SW 1271 (cell line): ENCODE measurements around the gene GOSR2.
"Not testable (repeated sequence)": the region's sequence is repeated elsewhere in the genome, so short reads cannot be mapped to it uniquely, and the experiment has no call there.

Experiments used
- DNase-seq, 2 experiments: peaks; one replicate each; lab custom pipeline; 2025; lab: John Stamatoyannopoulos, UW

GOSR2 gene

GRCh38 chr17:46964315-46965265 is 41.6 kb downstream of the GOSR2 start:
- DNase-seq: no peak

DNA sequence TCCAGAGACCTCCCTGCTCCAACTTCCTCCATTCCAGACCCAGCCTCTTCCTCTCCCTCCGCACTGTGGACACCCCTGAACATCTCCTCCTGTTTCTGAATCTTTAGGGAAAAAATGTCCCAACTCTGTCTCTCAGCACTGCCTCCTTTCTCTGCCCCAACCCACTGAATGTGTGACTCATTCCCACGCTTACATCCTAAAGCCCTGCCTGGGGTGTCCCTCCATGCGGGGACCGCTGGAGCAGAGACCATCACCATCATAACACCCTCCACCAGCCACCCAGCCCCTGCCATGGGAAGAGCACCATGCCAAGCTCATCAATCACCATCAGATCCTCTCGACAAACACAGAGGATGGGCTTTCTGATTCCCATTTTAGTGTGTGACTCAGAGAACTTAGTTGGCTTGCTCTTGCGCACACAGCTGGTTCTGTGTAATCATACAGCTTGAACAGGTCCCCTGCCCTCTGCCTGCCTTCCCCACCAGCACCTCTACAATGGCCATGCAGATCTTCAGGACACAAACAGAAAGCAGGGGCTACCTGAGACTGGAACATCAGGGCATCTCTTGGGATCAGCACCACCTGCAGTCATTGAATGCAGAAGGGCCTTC is 45.4 kb downstream of the GOSR2 start:
- DNase-seq: no peak

GRCh38 chr17:46968896-46969295 is 45.9 kb downstream of the GOSR2 start:
- DNase-seq: no peak

GRCh38 chr17:46971647-46972300 is 48.8 kb downstream of the GOSR2 start:
- DNase-seq: no peak

GRCh38 chr17:46972346-46972745 is 49.4 kb downstream of the GOSR2 start:
- no peak for DNase-seq

DNA sequence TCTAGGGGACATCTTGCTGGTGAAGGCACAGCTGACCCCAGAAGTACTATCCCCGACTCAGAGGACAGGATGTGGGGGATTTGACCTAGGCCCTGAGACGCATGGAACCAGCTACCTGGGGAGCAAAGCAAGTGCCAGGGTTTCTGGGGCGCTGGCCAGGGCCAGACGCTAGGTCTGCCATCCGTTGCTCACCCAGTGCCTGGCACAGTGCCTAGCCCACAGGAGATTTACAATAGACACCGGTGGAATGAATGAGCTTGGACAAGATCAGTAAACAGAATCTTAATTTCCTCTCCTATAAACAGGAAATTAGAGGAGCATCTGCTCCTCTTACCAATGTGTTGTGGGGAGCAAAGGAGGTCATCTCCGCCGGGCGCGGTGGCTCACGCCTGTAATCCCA is 51.1 kb downstream of the GOSR2 start:
- no peak for DNase-seq

DNA sequence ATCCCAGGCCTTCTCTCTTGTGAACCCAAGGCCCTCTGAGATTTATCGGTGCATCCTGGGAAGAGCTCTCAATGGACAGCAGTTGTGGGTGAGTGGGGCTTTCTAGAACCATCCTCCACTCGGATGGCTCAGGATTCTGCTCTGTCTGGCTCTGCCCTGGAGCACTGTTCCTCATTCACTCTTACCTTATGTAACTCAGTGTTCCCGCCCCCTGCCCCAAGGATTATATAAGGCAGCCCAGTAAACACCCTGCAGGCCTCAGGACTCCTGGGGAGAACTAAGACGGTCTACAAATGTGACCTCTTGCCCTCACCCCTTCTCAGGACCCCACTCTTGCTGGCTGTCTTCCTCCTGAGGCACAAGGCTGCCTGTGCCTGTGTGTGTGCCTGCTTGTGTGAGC is 52.3 kb downstream of the GOSR2 start:
- no peak for DNase-seq

GRCh38 chr17:46976626-46977270 is 53.8 kb downstream of the GOSR2 start:
- DNase-seq: no peak

GRCh38 chr17:46977348-46977747 is 54.4 kb downstream of the GOSR2 start:
- peak; percentile 18 to 34 for DNase-seq

GRCh38 chr17:46977750-46978488 is 55.0 kb downstream of the GOSR2 start:
- no peak for DNase-seq

DNA sequence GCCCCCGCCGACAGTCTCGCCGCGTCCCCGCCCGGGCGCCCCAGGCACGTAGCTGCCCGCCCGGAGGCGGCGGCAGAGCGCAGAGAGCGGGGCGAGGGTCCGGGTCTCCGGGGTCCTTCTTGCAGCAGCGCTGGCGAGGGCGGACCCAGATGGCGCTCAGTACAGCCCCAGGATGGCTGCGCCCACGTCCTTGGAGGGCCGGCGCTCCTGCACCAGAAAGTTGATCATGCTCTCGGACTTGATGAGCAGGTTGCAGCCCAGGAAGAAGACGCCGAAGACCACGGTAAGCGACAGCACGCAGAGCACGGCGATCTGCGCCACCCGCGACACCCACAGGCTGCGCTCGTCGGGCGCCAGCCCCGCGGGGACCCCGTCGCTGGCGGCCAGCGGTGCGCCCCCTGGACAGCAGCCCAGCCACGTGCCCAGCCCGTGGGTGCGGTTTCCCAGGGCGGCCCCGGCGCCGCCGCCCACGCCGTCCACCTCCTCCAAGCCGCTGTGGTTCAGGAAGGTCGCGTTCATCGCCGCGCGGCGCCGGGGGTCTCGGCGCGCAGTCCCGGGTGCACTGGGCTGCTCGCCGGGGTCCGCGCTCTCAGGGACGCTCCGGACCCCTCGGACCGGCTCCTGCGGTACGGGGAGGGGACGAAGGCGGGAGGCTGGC is 55.7 kb downstream of the GOSR2 start:
- DNase-seq: peak in 1 of 2 experiments; percentile 31

GRCh38 chr17:46979147-46979863 is 56.3 kb downstream of the GOSR2 start, which contains the start of gene RPRML:
Gene RPRML (minus strand): TSS chr17:46979253. CDS start chr17:46979007, 246 bp downstream.
- DNase-seq: peak; percentile 41 to 50

GRCh38 chr17:46982577-46982976 is 59.6 kb downstream of the GOSR2 start:
- DNase-seq: no peak

- DNase-seq: no peak
Measured at GRCh38 chr17:46983782-46984181, 60.8 kb downstream of the GOSR2 start.

DNA sequence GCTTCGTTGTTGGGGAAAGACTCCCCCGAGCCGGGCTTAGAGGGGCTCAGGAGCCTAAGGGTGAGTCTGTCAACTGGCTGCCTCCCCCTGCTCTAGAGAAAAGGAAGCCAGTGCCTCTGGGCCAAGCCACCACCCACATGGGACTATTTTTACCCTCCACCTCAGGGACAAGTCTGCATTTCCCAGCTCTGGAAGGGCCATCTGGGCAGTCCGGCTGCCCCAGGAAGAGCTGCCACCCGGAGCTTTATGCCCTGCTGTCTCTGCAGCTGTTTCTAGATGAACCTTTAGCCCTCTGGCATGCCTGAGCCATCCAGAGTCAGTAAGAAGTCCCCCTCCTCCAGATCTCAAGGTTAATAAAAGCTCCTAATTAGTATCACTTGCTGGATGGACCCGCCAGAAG is 61.4 kb downstream of the GOSR2 start:
- no peak for DNase-seq

DNA sequence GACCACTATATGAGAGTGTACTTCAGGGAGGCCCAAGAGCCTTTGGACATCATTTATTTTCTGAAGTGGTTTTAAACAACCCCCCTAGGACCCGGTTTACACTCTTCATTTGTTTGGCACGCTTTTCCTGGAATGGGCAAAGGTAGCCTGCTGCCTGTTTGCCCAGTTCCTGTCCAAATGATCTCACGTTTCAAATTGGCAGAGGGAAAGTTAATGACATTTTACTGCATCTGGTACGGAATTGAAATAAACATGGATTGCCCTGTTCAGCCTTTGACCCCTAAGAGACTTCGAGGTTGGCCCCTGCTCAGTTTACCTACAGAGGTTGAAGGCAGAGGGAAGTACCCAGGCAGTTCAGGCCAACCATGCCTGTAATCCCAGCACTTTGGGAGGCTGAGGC is 61.9 kb downstream of the GOSR2 start:
- no peak for DNase-seq

GRCh38 chr17:46986366-46986765 is 63.4 kb downstream of the GOSR2 start:
- no peak for DNase-seq

- DNase-seq: not testable (repeated sequence)
Measured at GRCh38 chr17:46987927-46988326, 65.0 kb downstream of the GOSR2 start.

DNA sequence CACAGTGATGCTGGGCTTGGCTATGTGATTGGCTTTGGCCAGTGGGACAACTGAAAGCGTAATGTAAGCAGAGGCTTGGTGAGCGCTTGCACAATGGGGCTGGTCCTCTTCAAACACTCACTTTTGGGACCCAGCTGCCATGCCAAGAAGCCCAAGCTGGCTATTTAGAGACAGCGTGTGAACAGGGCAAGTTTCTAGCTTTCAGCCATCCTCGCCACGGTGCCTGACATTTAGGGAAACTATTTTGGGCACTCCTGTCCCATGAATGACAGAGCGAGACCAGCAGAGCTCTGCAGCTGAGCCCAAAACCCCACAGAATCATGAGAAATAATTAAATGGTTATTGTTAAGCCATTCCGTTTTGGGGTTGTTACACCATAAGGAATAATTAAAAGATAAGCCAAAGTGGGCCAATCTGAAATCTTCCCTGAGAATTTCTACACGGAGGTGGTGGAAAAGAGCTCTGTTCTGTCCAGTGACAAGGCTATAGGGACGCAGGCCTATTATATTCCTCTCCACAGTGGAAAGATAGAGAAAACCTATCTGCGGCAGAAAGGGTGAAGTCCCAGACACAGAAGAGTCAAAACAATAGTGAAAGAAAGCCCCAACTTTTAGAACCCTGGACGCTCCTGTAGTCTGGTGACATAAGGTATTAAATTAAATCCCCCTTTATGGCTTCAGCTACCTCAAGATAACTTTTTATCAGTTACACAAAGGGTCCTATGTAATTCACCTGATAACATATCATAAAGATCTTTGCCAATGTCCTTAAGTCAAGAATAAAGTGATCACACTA is 66.9 kb downstream of the GOSR2 start:
- no peak for DNase-seq
